GM12891 (cell line): ENCODE measurements around the gene MYO5B.

ENCODE experiments used
- PAX5 ChIP-seq: IDR thresholded peaks from 2 replicates; pipeline ENCODE4 v1.6.1; 2011; ENCODE audit warnings: low read length, moderate library complexity, mild to moderate bottlenecking; ENCODE audit not compliant: insufficient read depth, severe bottlenecking
- POLR2A ChIP-seq: IDR thresholded peaks from 2 replicates; pipeline ENCODE4 v1.6.1; 2011; ENCODE audit warnings: low read depth, low read length, control low read depth
- POLR2AphosphoS5 ChIP-seq: IDR thresholded peaks from 2 replicates; pipeline ENCODE4 v1.6.1; 2011; ENCODE audit warnings: low read depth, low read length, control low read depth
- POU2F2 ChIP-seq: IDR thresholded peaks from 2 replicates; pipeline ENCODE4 v1.6.1; 2011; ENCODE audit warnings: low read depth, mild to moderate bottlenecking, control low read depth, low read length, moderate library complexity
- SPI1 ChIP-seq: IDR thresholded peaks from 2 replicates; pipeline ENCODE4 v1.6.1; 2011; ENCODE audit warnings: low read depth, low read length, control low read depth
- TAF1 ChIP-seq: IDR thresholded peaks from 2 replicates; pipeline ENCODE4 v1.6.1; 2011; ENCODE audit warnings: low read depth, low read length, control low read depth

DNA sequence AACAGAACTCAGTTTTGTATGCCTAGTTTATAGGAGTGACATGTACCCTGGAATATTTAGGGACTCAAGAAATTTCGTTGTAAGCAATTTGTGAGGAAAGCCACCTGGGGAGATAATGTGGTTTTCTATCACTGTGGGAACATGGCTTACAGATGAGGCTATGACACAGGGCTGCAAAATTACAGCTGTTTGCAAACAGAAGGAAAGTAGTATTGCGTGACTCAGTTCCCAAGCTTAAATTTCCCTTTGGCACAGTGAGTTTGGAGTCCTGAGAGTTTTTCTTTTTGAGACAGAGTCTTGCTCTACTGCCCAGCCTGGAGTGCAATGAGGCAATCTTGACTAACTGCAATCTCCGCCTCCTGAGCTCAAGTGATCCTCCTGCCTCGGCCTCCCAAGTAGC is 149.8 kb downstream of the MYO5B start:
- TF ChIP-seq POLR2A = no peak
- TF ChIP-seq TAF1 = no peak
- TF ChIP-seq POU2F2 = no peak
- TF ChIP-seq POLR2AphosphoS5 = no peak
- no peak for TF ChIP-seq PAX5
- no peak for TF ChIP-seq SPI1
